ENCODE results near the gene COX19. TPM values are rescaled to one million over a fixed set of nuclear protein-coding genes. Genes with fewer than 3 reads are reported as not detected.

Gene COX19
- polyA plus RNA-seq, 1 donor from 2014 or later = 16.0 TPM

DNA sequence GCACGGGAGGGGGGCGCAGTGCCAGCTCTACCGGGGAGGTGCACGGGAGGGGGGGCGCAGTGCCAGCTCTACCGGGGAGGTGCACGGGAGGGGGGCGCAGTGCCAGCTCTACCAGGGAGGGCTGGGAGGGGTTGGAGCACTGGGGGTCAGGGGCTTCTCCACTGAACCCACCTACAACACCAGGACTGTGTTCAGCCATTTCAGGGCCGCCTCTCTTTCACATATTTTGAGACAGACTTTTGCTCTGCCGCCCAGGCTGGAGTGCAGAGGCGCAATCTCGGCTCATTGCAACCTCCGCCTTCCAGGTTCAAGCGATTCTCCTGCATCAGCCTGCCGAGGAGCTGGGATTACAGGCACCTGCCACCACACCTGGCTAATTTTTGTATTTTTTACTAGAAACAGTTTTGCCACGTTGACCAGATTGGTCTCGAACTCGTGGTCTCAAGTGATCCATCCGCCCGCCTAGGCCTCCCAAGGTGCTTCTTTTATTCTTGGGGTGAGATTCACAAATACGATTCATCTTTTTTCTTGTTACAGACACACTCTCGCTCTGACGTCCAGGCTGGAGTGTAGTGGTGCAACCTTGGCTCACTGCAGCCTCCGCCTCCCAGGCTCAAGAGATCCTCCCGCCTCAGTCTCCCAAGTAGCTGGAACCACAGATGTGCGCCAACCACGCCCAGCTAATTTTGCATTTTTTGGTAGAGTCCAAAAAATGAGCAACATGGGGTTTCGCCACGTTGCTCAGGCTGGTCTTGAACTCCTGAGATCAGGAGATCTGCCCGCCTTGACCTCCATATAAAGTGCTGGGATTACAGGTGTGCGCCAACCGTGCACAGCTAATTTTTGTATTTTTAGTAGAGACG, 57.9 kb downstream of the COX19 start:
- no peak overlapping the region for H3K4me2 ChIP-seq (ENCODE audit: low read length)
- no peaks in the 10 kb centered on the region for H3K9me3 ChIP-seq (ENCODE audit: low read length)
- no peak for TF ChIP-seq SMC3 (conservative IDR thresholded peaks at IDR 0.05; ENCODE audit: poor library complexity)
- TF ChIP-seq RAD21 (conservative IDR thresholded peaks at IDR 0.05) = no peak
- TF ChIP-seq, protein P1, sequence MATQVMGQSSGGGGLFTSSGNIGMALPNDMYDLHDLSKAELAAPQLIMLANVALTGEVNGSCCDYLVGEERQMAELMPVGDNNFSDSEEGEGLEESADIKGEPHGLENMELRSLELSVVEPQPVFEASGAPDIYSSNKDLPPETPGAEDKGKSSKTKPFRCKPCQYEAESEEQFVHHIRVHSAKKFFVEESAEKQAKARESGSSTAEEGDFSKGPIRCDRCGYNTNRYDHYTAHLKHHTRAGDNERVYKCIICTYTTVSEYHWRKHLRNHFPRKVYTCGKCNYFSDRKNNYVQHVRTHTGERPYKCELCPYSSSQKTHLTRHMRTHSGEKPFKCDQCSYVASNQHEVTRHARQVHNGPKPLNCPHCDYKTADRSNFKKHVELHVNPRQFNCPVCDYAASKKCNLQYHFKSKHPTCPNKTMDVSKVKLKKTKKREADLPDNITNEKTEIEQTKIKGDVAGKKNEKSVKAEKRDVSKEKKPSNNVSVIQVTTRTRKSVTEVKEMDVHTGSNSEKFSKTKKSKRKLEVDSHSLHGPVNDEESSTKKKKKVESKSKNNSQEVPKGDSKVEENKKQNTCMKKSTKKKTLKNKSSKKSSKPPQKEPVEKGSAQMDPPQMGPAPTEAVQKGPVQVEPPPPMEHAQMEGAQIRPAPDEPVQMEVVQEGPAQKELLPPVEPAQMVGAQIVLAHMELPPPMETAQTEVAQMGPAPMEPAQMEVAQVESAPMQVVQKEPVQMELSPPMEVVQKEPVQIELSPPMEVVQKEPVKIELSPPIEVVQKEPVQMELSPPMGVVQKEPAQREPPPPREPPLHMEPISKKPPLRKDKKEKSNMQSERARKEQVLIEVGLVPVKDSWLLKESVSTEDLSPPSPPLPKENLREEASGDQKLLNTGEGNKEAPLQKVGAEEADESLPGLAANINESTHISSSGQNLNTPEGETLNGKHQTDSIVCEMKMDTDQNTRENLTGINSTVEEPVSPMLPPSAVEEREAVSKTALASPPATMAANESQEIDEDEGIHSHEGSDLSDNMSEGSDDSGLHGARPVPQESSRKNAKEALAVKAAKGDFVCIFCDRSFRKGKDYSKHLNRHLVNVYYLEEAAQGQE (IDR thresholded peaks at IDR 0.05; ENCODE audit: borderline replicate concordance) = no peak
- TF ChIP-seq TAF1 (IDR thresholded peaks at IDR 0.05; ENCODE audit: low read depth) = no peak
- no peak for TF ChIP-seq EZH2 (IDR thresholded peaks at IDR 0.05; ENCODE audit: borderline replicate concordance, insufficient read depth, low read length, poor library complexity, severe bottlenecking)
- no peak for TF ChIP-seq EP300 (conservative IDR thresholded peaks at IDR 0.05; ENCODE audit: poor library complexity, severe bottlenecking)
- no peak for TF ChIP-seq POLR2AphosphoS5 (IDR thresholded peaks at IDR 0.05)
- no peak for TF ChIP-seq MXI1 (conservative IDR thresholded peaks at IDR 0.05; ENCODE audit: poor library complexity, severe bottlenecking)
- TF ChIP-seq CTCF (IDR thresholded peaks at IDR 0.05; ENCODE audit: poor library complexity, severe bottlenecking) = no peak
- H3K9me2 ChIP-seq (ENCODE audit: insufficient read depth, low read length) = no peaks in the 10 kb centered on the region
- no peaks in the 10 kb centered on the region for H3K36me3 ChIP-seq (ENCODE audit: insufficient read depth, low read length)
- H3F3A ChIP-seq (ENCODE audit: insufficient read depth, low read length, poor library complexity, severe bottlenecking) = no peaks in the 10 kb centered on the region
- no peaks in the 10 kb centered on the region for H3K79me2 ChIP-seq (replicated peaks; ENCODE audit: insufficient read depth, low read length)
- H2AFZ ChIP-seq (ENCODE audit: low read depth, low read length) = no peak overlapping the region
- H3K4me3 ChIP-seq (ENCODE audit: low read length) = no peak overlapping the region
- no peak overlapping the region for H3K9ac ChIP-seq (ENCODE audit: low read length)
- no peak overlapping the region for H3K27ac ChIP-seq (ENCODE audit: low read length)
- no peaks in the 10 kb centered on the region for H4K20me1 ChIP-seq (ENCODE audit: insufficient read depth)
- H3K27me3 ChIP-seq (ENCODE audit: insufficient read depth, low read depth, low read length) = no peaks in the 10 kb centered on the region

GRCh38 chr7:916291-916941, 58.9 kb downstream of the COX19 start:
- Histone ChIP-seq H3K27me3 (ENCODE audit: insufficient read depth, low read depth, low read length) (no peaks in the 10 kb centered on the region), H3F3A (ENCODE audit: insufficient read depth, low read length, poor library complexity, severe bottlenecking) (no peaks in the 10 kb centered on the region), H3K9me3 (ENCODE audit: low read length) (no peaks in the 10 kb centered on the region), H4K20me1 (ENCODE audit: insufficient read depth) (no peaks in the 10 kb centered on the region), H3K4me2 (ENCODE audit: low read length) (no peak overlapping the region), H3K36me3 (ENCODE audit: insufficient read depth, low read length) (no peaks in the 10 kb centered on the region), H3K9ac (ENCODE audit: low read length) (no peak overlapping the region), H3K4me3 (ENCODE audit: low read length) (no peak overlapping the region), H3K27ac (ENCODE audit: low read length) (no peak overlapping the region), H3K79me2 (replicated peaks; ENCODE audit: insufficient read depth, low read length) (no peaks in the 10 kb centered on the region), H2AFZ (ENCODE audit: low read depth, low read length) (no peak overlapping the region), H3K9me2 (ENCODE audit: insufficient read depth, low read length) (no peaks in the 10 kb centered on the region)
- TF ChIP-seq EP300 (conservative IDR thresholded peaks at IDR 0.05; ENCODE audit: poor library complexity, severe bottlenecking) (no peak), SMC3 (conservative IDR thresholded peaks at IDR 0.05; ENCODE audit: poor library complexity) (no peak), POLR2AphosphoS5 (IDR thresholded peaks at IDR 0.05) (no peak), MXI1 (conservative IDR thresholded peaks at IDR 0.05; ENCODE audit: poor library complexity, severe bottlenecking) (no peak), CTCF (IDR thresholded peaks at IDR 0.05; ENCODE audit: poor library complexity, severe bottlenecking) (no peak)

Measured in neural cell (in vitro differentiated cells).